ENCODE results near the gene HIVEP3. TPM values are rescaled to one million over a fixed set of nuclear protein-coding genes. Genes with fewer than 3 reads are reported as not detected.

Gene HIVEP3
- total RNA-seq, 1 experiment from 2014 or later: 0.55 TPM

GRCh38 chr1:41807390-41807789, 111.3 kb downstream of the HIVEP3 start:
- Mint-ChIP-seq H3K27me3 (ENCODE audit: low read depth) (no peaks in the 10 kb centered on the region), H3K4me1 (peaks cover 5% of the 10 kb centered on the region), H3K36me3 (no peaks in the 10 kb centered on the region), H3K9me3 (no peaks in the 10 kb centered on the region), H3K4me3 (no peak overlapping the region), H3K27ac (no peak overlapping the region)
- ChIA-PET CTCF (no interaction called here), POLR2A (no interaction called here)
- ATAC-seq: no peak
- DNase-seq (ENCODE audit: low spot score): no peak
- no peak for TF ChIP-seq ZNF121 (CRISPR knock-in tag; IDR thresholded peaks at IDR 0.05)
- TF ChIP-seq, protein P1, sequence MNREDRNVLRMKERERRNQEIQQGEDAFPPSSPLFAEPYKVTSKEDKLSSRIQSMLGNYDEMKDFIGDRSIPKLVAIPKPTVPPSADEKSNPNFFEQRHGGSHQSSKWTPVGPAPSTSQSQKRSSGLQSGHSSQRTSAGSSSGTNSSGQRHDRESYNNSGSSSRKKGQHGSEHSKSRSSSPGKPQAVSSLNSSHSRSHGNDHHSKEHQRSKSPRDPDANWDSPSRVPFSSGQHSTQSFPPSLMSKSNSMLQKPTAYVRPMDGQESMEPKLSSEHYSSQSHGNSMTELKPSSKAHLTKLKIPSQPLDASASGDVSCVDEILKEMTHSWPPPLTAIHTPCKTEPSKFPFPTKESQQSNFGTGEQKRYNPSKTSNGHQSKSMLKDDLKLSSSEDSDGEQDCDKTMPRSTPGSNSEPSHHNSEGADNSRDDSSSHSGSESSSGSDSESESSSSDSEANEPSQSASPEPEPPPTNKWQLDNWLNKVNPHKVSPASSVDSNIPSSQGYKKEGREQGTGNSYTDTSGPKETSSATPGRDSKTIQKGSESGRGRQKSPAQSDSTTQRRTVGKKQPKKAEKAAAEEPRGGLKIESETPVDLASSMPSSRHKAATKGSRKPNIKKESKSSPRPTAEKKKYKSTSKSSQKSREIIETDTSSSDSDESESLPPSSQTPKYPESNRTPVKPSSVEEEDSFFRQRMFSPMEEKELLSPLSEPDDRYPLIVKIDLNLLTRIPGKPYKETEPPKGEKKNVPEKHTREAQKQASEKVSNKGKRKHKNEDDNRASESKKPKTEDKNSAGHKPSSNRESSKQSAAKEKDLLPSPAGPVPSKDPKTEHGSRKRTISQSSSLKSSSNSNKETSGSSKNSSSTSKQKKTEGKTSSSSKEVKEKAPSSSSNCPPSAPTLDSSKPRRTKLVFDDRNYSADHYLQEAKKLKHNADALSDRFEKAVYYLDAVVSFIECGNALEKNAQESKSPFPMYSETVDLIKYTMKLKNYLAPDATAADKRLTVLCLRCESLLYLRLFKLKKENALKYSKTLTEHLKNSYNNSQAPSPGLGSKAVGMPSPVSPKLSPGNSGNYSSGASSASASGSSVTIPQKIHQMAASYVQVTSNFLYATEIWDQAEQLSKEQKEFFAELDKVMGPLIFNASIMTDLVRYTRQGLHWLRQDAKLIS (CRISPR knock-in tag; IDR thresholded peaks at IDR 0.05; ENCODE audit: borderline replicate concordance): no peak
- no peak for TF ChIP-seq ZNF512 (CRISPR knock-in tag; IDR thresholded peaks at IDR 0.05; ENCODE audit: borderline replicate concordance)
- TF ChIP-seq GABPB1 (CRISPR knock-in tag; IDR thresholded peaks at IDR 0.05): no peak
- TF ChIP-seq KAT7 (CRISPR knock-in tag; IDR thresholded peaks at IDR 0.05; ENCODE audit: borderline replicate concordance): no peak

DNA sequence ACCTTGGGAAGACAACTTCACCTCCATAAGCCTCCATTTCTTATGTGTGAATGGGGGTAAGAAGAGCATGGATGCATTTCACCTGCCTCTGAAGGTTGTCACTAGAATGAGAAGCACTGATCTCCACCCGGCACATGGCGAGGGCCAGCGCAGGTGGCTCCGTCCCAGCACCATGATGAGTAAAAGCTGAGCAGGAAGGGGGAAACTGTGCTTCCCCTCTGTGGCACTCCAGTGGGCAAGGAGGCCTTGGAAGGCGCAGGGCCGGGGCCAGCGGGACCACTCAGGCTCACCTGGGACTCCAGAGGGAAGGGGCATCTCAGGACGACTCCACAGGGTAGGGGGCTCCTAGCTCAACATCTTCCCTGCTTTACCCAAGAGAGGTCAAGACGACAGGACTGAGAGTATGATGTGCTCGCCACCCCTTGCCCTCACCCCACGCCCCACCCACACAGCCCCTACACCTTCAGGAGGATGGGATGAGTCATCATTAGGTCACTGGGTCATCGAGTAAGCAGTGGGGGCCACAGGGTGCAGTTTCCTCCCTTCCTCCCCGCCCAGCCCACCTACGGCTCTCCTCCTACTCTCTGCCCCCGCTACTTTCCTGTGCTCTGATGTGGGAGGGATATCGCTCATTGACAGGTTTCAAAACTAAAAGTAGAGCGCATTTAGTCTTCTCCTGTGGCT, 112.1 kb downstream of the HIVEP3 start:
- no peaks in the 10 kb centered on the region for H3K27me3 Mint-ChIP-seq (ENCODE audit: low read depth)
- no peak for ATAC-seq
- H3K9me3 Mint-ChIP-seq: no peaks in the 10 kb centered on the region
- no peaks in the 10 kb centered on the region for H3K36me3 Mint-ChIP-seq
- DNase-seq (ENCODE audit: low spot score): no peak
- ChIA-PET CTCF (no interaction called here), POLR2A (no interaction called here)
- H3K4me1 Mint-ChIP-seq: no peaks in the 10 kb centered on the region
- H3K27ac Mint-ChIP-seq: no peak overlapping the region
- no peak for TF ChIP-seq CREB1 (CRISPR knock-in tag; IDR thresholded peaks at IDR 0.05)
- TF ChIP-seq HMGA2 (CRISPR knock-in tag; IDR thresholded peaks at IDR 0.05): no peak
- TF ChIP-seq NFATC4 (CRISPR knock-in tag; IDR thresholded peaks at IDR 0.05): no peak
- TF ChIP-seq NFE2L1 (CRISPR knock-in tag; IDR thresholded peaks at IDR 0.05): no peak
- no peak for TF ChIP-seq ATF1 (CRISPR knock-in tag; IDR thresholded peaks at IDR 0.05)
- TF ChIP-seq FOXJ3 (CRISPR knock-in tag; IDR thresholded peaks at IDR 0.05; ENCODE audit: borderline replicate concordance): no peak
- TF ChIP-seq, protein P2, sequence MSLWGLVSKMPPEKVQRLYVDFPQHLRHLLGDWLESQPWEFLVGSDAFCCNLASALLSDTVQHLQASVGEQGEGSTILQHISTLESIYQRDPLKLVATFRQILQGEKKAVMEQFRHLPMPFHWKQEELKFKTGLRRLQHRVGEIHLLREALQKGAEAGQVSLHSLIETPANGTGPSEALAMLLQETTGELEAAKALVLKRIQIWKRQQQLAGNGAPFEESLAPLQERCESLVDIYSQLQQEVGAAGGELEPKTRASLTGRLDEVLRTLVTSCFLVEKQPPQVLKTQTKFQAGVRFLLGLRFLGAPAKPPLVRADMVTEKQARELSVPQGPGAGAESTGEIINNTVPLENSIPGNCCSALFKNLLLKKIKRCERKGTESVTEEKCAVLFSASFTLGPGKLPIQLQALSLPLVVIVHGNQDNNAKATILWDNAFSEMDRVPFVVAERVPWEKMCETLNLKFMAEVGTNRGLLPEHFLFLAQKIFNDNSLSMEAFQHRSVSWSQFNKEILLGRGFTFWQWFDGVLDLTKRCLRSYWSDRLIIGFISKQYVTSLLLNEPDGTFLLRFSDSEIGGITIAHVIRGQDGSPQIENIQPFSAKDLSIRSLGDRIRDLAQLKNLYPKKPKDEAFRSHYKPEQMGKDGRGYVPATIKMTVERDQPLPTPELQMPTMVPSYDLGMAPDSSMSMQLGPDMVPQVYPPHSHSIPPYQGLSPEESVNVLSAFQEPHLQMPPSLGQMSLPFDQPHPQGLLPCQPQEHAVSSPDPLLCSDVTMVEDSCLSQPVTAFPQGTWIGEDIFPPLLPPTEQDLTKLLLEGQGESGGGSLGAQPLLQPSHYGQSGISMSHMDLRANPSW (CRISPR knock-in tag; conservative IDR thresholded peaks at IDR 0.05; ENCODE audit: low read depth): no peak
- TF ChIP-seq JAZF1 (CRISPR knock-in tag; IDR thresholded peaks at IDR 0.05): no peak
- no peak overlapping the region for H3K4me3 Mint-ChIP-seq

DNA sequence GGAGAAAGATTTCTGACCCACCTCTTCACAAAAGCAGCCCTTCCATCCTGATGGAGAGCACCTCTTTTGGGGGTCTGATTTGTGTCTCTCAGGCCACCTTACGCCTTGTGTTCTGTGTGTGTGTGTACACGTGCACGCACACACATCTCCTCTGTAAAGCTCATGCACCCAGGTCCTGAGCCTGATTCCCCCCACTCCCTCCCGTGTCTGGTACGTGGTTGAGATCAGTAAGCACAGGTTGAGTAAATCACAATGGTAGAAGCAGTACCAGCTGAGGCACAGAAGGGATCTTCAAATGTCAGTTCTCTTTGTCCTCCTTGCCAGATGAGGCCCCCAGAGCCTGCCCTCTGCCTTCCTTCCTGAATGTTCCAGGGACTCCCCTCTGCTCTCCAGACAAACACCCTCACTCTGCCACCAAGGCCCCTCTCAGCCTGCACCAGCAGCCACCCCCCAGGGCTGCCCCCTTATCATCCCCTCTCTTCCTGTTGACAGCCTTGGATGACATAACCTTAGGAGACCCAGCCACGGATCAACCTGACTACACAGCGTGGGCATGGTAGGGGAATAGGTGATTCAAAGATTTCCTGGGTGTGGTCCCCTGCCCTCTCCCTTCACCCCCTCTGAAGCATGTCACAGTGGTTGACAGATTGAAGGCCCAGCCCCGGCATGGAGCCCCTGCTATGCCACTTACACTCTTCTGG, 112.8 kb downstream of the HIVEP3 start:
- Mint-ChIP-seq H3K27me3 (ENCODE audit: low read depth) (no peaks in the 10 kb centered on the region), H3K9me3 (no peaks in the 10 kb centered on the region), H3K4me1 (no peaks in the 10 kb centered on the region), H3K36me3 (no peaks in the 10 kb centered on the region), H3K27ac (no peak overlapping the region), H3K4me3 (no peak overlapping the region)
- TF ChIP-seq ZBTB21 (CRISPR knock-in tag; IDR thresholded peaks at IDR 0.05; ENCODE audit: borderline replicate concordance): no peak
- no peak for TF ChIP-seq ELF4 (CRISPR knock-in tag; IDR thresholded peaks at IDR 0.05; ENCODE audit: low read depth)
- no peak for TF ChIP-seq FOXK1 (CRISPR knock-in tag; IDR thresholded peaks at IDR 0.05)
- ATAC-seq (no peak), DNase-seq (ENCODE audit: low spot score) (no peak)
- ChIA-PET CTCF (no interaction called here), POLR2A (no interaction called here)

All from WTC11 (cell line).